HG02763 (cell line): Measurements from ENCODE around the gene CEP120.
A peak's percentile ranks its signal among the peaks of the same experiment; 100 is the strongest.
"Not testable (repeated sequence)": the region's sequence is repeated elsewhere in the genome, so short reads cannot be mapped to it uniquely, and the experiment has no call there.

ENCODE experiments used
- ATAC-seq: cut with Tn5 transposase; IDR thresholded peaks from one replicate; pipeline ENCODE4 v1.9.1; 2021; ENCODE audit warnings: mild to moderate bottlenecking, moderate library complexity; ENCODE audit not compliant: unreplicated experiment

CEP120 gene

GRCh38 chr5:123439709-123440108, 16.5 kb upstream of the CEP120 start:
- no peak for ATAC-seq

- ATAC-seq, result no peak
These were observed 15.7 kb upstream of the CEP120 start for GRCh38 chr5:123438902-123439301.

GRCh38 chr5:123438244-123438643, 15.0 kb upstream of the CEP120 start:
- ATAC-seq, result peak; percentile 83

- ATAC-seq, result no peak
These were observed 13.0 kb upstream of the CEP120 start for GRCh38 chr5:123436201-123436600.

GRCh38 chr5:123434796-123435195, 11.6 kb upstream of the CEP120 start:
- ATAC-seq, result no peak

GRCh38 chr5:123433596-123433995, 10.4 kb upstream of the CEP120 start:
- no peak for ATAC-seq

GRCh38 chr5:123430441-123430840, 7.2 kb upstream of the CEP120 start:
- not testable (repeated sequence) for ATAC-seq

- ATAC-seq, result no peak
These were observed 6.8 kb upstream of the CEP120 start for GRCh38 chr5:123429993-123430392.

- no peak for ATAC-seq
These were observed 6.2 kb upstream of the CEP120 start for GRCh38 chr5:123429221-123429954.

- ATAC-seq, result no peak
These were observed 5.5 kb upstream of the CEP120 start for GRCh38 chr5:123428521-123429220.

GRCh38 chr5:123427281-123427680, 4.1 kb upstream of the CEP120 start:
- ATAC-seq, result no peak

GRCh38 chr5:123425431-123425830, 2.2 kb upstream of the CEP120 start:
- ATAC-seq, result no peak

- peak; percentile 4 for ATAC-seq
These were observed 548 bp downstream of the CEP120 start for GRCh38 chr5:123422433-123423277.

GRCh38 chr5:123421773-123422172, 1.4 kb downstream of the CEP120 start:
- ATAC-seq, result no peak

GRCh38 chr5:123414974-123415373, 8.2 kb downstream of the CEP120 start:
- no peak for ATAC-seq

GRCh38 chr5:123412206-123412605, 11.0 kb downstream of the CEP120 start:
- no peak for ATAC-seq

- ATAC-seq, result not testable (repeated sequence)
These were observed 21.2 kb downstream of the CEP120 start for GRCh38 chr5:123401999-123402398.

GRCh38 chr5:123401320-123401719, 21.9 kb downstream of the CEP120 start:
- no peak for ATAC-seq

GRCh38 chr5:123400870-123401291, 22.3 kb downstream of the CEP120 start:
- ATAC-seq, result not testable (repeated sequence)

GRCh38 chr5:123398058-123398733, 25.0 kb downstream of the CEP120 start:
- ATAC-seq, result no peak

GRCh38 chr5:123397538-123397937, 25.7 kb downstream of the CEP120 start:
- ATAC-seq, result no peak
